Tongue (tissue), 2 donors: ENCODE measurements around the gene GLDC. TPM values are rescaled to one million over a fixed set of nuclear protein-coding genes. Genes with fewer than 3 reads are reported as not detected.
A peak's percentile ranks its signal among the peaks of the same experiment; 100 is the strongest.

Source experiments
- DNase-seq: peaks from one replicate; pipeline ENCODE4 v3.0.0-alpha.2; 2015
- total RNA-seq: library from RNA; depleted of rRNA; stranded (reverse); fragments of >200 nt; gene quantifications from one replicate; pipeline ENCODE4 v1.2.3, GENCODE V29; 2014

The GLDC gene
- total RNA-seq, 1 donor from 2014 or later = 1.6 TPM

- no peak for DNase-seq
Measured at GRCh38 chr9:6620353-6620752, 25.2 kb downstream of the GLDC start.

GRCh38 chr9:6619909-6620308 is 25.6 kb downstream of the GLDC start:
- DNase-seq = no peak

- DNase-seq = no peak
Measured at GRCh38 chr9:6616951-6617602, 28.5 kb downstream of the GLDC start.

GRCh38 chr9:6614489-6614888 is 31.0 kb downstream of the GLDC start:
- peak; percentile 11 for DNase-seq

- peak; percentile 8 for DNase-seq
Measured at GRCh38 chr9:6611865-6612264, 33.7 kb downstream of the GLDC start.

GRCh38 chr9:6610073-6610472 is 35.5 kb downstream of the GLDC start:
- DNase-seq = no peak

GRCh38 chr9:6609497-6610016 is 36.0 kb downstream of the GLDC start:
- DNase-seq = no peak

- DNase-seq = no peak
Measured at GRCh38 chr9:6605202-6605601, 40.3 kb downstream of the GLDC start.

- DNase-seq = no peak
Measured at GRCh38 chr9:6600426-6600825, 45.1 kb downstream of the GLDC start.

- no peak for DNase-seq
Measured at GRCh38 chr9:6600006-6600405, 45.5 kb downstream of the GLDC start.

GRCh38 chr9:6598249-6598725 is 47.2 kb downstream of the GLDC start:
- DNase-seq = no peak

GRCh38 chr9:6592791-6593190 is 52.7 kb downstream of the GLDC start:
- DNase-seq = no peak

GRCh38 chr9:6592231-6592630 is 53.3 kb downstream of the GLDC start:
- no peak for DNase-seq

GRCh38 chr9:6590772-6591384 is 54.7 kb downstream of the GLDC start:
- no peak for DNase-seq

- no peak for DNase-seq
Measured at GRCh38 chr9:6590334-6590733, 55.2 kb downstream of the GLDC start.

GRCh38 chr9:6584881-6585597 is 60.5 kb downstream of the GLDC start:
- DNase-seq = peak; percentile 63

- no peak for DNase-seq
Measured at GRCh38 chr9:6581253-6581652, 64.3 kb downstream of the GLDC start.

GRCh38 chr9:6579613-6580012 is 65.9 kb downstream of the GLDC start:
- DNase-seq = no peak

GRCh38 chr9:6576987-6577386 is 68.5 kb downstream of the GLDC start:
- DNase-seq = no peak

GRCh38 chr9:6575324-6576034 is 70.0 kb downstream of the GLDC start:
- DNase-seq = no peak

- no peak for DNase-seq
Measured at GRCh38 chr9:6567140-6567591, 78.4 kb downstream of the GLDC start.

- no peak for DNase-seq
Measured at GRCh38 chr9:6566409-6567139, 79.0 kb downstream of the GLDC start.
